HepG2 (cell line): ENCODE data around the gene SDCCAG8. TPM values are rescaled to one million over a fixed set of nuclear protein-coding genes. Genes with fewer than 3 reads are reported as not detected.
A peak's percentile ranks its signal among the peaks of the same experiment; 100 is the strongest.

Experiments
- ATAC-seq: fragments of 200-7000 bp; cut with Tn5 transposase; 3 replicates; pipeline ENCODE4 v1.9.1; 2020; ENCODE audit warnings: mild to moderate bottlenecking, moderate library complexity
- BruUV-seq: library from RNA; stranded (reverse); fragments of 400-500 nt; replicated peaks from 2 replicates; lab custom pipeline; 2021; lab: Mats Ljungman, UMichigan
- CTCF ChIA-PET: fragments of 300-600 bp; formaldehyde crosslinking; extraction: SDS; loops from one replicate; lab custom pipeline; 2021; ENCODE audit warnings: low total read pairs, inconsistent platforms, low intra/inter-chr PET ratio; lab: Yijun Ruan, JAX
- POLR2A ChIA-PET: fragments of 350-600 bp; sonication (Branson Sonifier 250); formaldehyde crosslinking; loops from one replicate; lab custom pipeline; 2020; ENCODE audit warnings: antibody characterized with exemption, inconsistent platforms; lab: Yijun Ruan, JAX
- DNase-seq: peaks from one replicate; pipeline ENCODE4 v3.0.0-alpha.2; 2015; ENCODE audit warnings: low spot score
- FAIRE-seq: peaks from 3 replicates; lab custom pipeline; 2011; peaks lifted over from hg19 to GRCh38; lab: Jason Lieb, UNC
- H2AFZ ChIP-seq: one replicate; pipeline ENCODE4 v1.6.1; 2011; ENCODE audit warnings: low read length, inconsistent platforms
- H3K27ac ChIP-seq: fragments of 300-600 bp; 3 replicates; pipeline ENCODE4 v1.8.0; 2011; ENCODE audit warnings: mixed run types, mild to moderate bottlenecking, mixed read lengths, low read length, inconsistent platforms; ENCODE audit not compliant: insufficient read depth; ENCODE audit errors: extremely low read length
- H3K27me3 ChIP-seq, 2 experiments: fragments of 200-600 bp in 1 of 2; 2 replicates in 1 of 2; 3 replicates in 1 of 2; pipeline versions ENCODE4 v1.6.0 to v1.8.0; 2011; ENCODE audit warnings: low read length in 2 of 2, mild to moderate bottlenecking in 2 of 2, moderate library complexity in 2 of 2, inconsistent platforms in 1 of 2; ENCODE audit not compliant: insufficient read depth in 2 of 2, control insufficient read depth in 1 of 2
- H3K36me3 ChIP-seq, 2 experiments: fragments of 200-600 bp in 1 of 2; replicated peaks in 1 of 2; 2 replicates in 1 of 2; 3 replicates in 1 of 2; pipeline versions ENCODE4 v1.5.1 to v1.8.0; 2011; ENCODE audit warnings: low read length in 2 of 2, inconsistent platforms in 1 of 2; ENCODE audit not compliant: insufficient read depth in 2 of 2, control insufficient read depth in 1 of 2
- H3K4me1 ChIP-seq: 2 replicates; pipeline ENCODE4 v1.5.1; 2012; ENCODE audit warnings: low read length, inconsistent platforms; ENCODE audit not compliant: insufficient read depth
- H3K4me2 ChIP-seq: 2 replicates; pipeline ENCODE4 v1.6.0; 2011; ENCODE audit warnings: low read depth, low read length, inconsistent platforms
- H3K4me3 ChIP-seq, 3 experiments: fragments of 200-600 bp in 1 of 3; sonication (generic), shearing (Covaris generic) in 1 of 3; replicated peaks in 1 of 3; 2 replicates each; pipeline ENCODE4 v1.5.1; 2011 to 2016; ENCODE audit warnings: low read length in 3 of 3, inconsistent platforms in 2 of 3, low read depth in 2 of 3, mild to moderate bottlenecking in 2 of 3, control low read depth in 1 of 3, mixed read lengths in 1 of 3; ENCODE audit not compliant: insufficient read depth in 1 of 3
- H3K79me2 ChIP-seq: one replicate; pipeline ENCODE4 v1.6.1; 2011; ENCODE audit warnings: low read length, inconsistent platforms; ENCODE audit not compliant: insufficient read depth
- H3K9ac ChIP-seq: 2 replicates; pipeline ENCODE4 v1.6.0; 2011; ENCODE audit warnings: mild to moderate bottlenecking, low read depth, low read length, inconsistent platforms; ENCODE audit not compliant: insufficient read depth
- H3K9me3 ChIP-seq: 2 replicates; pipeline ENCODE4 v1.5.1; 2012; ENCODE audit warnings: mild to moderate bottlenecking, low read length
- H4K20me1 ChIP-seq: 2 replicates; pipeline ENCODE4 v1.6.0; 2011; ENCODE audit warnings: inconsistent platforms, mild to moderate bottlenecking, low read length, moderate library complexity; ENCODE audit not compliant: insufficient read depth
- BATF2 ChIP-seq: sonication (generic); formaldehyde crosslinking; IDR thresholded peaks from 2 replicates; pipeline ENCODE4 v1.8.0; 2022; ENCODE audit warnings: mild to moderate bottlenecking, missing genetic modification reagents, moderate library complexity
- BHLHE40 ChIP-seq: IDR thresholded peaks from 2 replicates; pipeline ENCODE4 v1.6.1; 2011; ENCODE audit warnings: low read length, improper control_type of control experiment
- CEBPG ChIP-seq: IDR thresholded peaks from 2 replicates; pipeline ENCODE4 v1.6.1; 2016
- FLYWCH1 ChIP-seq: sonication (generic); formaldehyde crosslinking; IDR thresholded peaks from 2 replicates; pipeline ENCODE4 v1.8.1; 2023; ENCODE audit warnings: mild to moderate bottlenecking, missing genetic modification reagents
- HBP1 ChIP-seq: IDR thresholded peaks from 2 replicates; pipeline ENCODE4 v1.6.1; 2016; ENCODE audit warnings: low read depth, control low read depth
- TEAD3 ChIP-seq: optimal IDR thresholded peaks from 2 replicates; pipeline ENCODE3; 2016; ENCODE audit warnings: borderline replicate concordance
- ZNF3 ChIP-seq: IDR thresholded peaks from 2 replicates; pipeline ENCODE4 v1.7.0; 2017; ENCODE audit warnings: inconsistent platforms
- ZNF546 ChIP-seq: sonication (generic); formaldehyde crosslinking; conservative IDR thresholded peaks from 2 replicates; pipeline ENCODE4 v1.8.1; 2023; ENCODE audit warnings: mild to moderate bottlenecking, missing genetic modification reagents
- ZNF609 ChIP-seq: sonication (generic); formaldehyde crosslinking; IDR thresholded peaks from 2 replicates; pipeline ENCODE4 v1.4.0; 2020; ENCODE audit warnings: mild to moderate bottlenecking, missing genetic modification reagents, borderline replicate concordance
- ZZZ3 ChIP-seq: sonication (generic); formaldehyde crosslinking; IDR thresholded peaks from 2 replicates; pipeline ENCODE4 v1.4.0; 2020; ENCODE audit warnings: missing genetic modification reagents, mild to moderate bottlenecking, borderline replicate concordance
- WGBS: methylation state at CpG from one replicate; pipeline ENCODE4 v1.1.6; 2017; ENCODE audit warnings: low lambda C conversion rate; 5-methylcytosine and 5-hydroxymethylcytosine counted together
- in situ Hi-C: cut with HindIII; loops from 2 replicates; pipeline ENCODE4 v1.10.0; 2017; ENCODE audit warnings: low pct_unique_long_range_greater_than_20kb; ENCODE audit not compliant: extremely low pct_ligation_motif_present
- intact Hi-C: fragments of 100-400 bp; cut with micrococcal nuclease; formaldehyde crosslinking; loops from one replicate; pipeline ENCODE4 v1.10.0; 2022; ENCODE audit not compliant: unreplicated experiment
- polyA plus RNA-seq, 8 experiments: library from polyadenylated mRNA; depleted of rRNA in 3 of 8; stranded (reverse) in 7 of 8; unstranded in 1 of 8; fragments of >200 nt; fragmentation: Illumina TruSeq in 4 of 8; extraction: Trizol in 4 of 8; gene quantifications; 2 replicates each; pipeline versions ENCODE4 v1.2.1 to v1.2.3, GENCODE V29; 2011 to 2016; ENCODE audit warnings: low read depth in 4 of 8, missing spikeins in 1 of 8, mixed read lengths in 1 of 8; ENCODE audit not compliant: insufficient read depth in 1 of 8
- total RNA-seq, 5 experiments: library from RNA; depleted of rRNA; stranded (reverse); fragments of >200 nt; fragmentation: Illumina TruSeq; extraction: Trizol; gene quantifications; 2 replicates each; pipeline ENCODE4 v1.2.3, GENCODE V29; 2016; ENCODE audit warnings: low read depth in 1 of 5

SDCCAG8 gene
- total and polyA plus RNA-seq, 2 of the 13 experiments (the other 11 are each of a cell fraction or from before 2014, with no cell fraction given) = 9.5 to 13.4 TPM

GRCh38 chr1:243514927-243515326, 259.1 kb downstream of the SDCCAG8 start:
- no peaks in the 10 kb centered on the region for H4K20me1 ChIP-seq
- H2AFZ ChIP-seq = no peak overlapping the region
- ATAC-seq (no peak), DNase-seq (no peak), FAIRE-seq (no peak)
- CTCF ChIA-PET = no interaction called here
- BruUV-seq = no TSS peak
- no peaks in the 10 kb centered on the region for H3K4me1 ChIP-seq
- no peak for TF ChIP-seq ZNF3
- TF ChIP-seq ZNF609 (CRISPR knock-in tag) = no peak
- no peak overlapping the region for H3K4me3 ChIP-seq
- H3K36me3 ChIP-seq = no peaks in the 10 kb centered on the region
- intact Hi-C loops = no loop called here
- H3K27me3 ChIP-seq = no peaks in the 10 kb centered on the region
- POLR2A ChIA-PET = no interaction called here
- in situ Hi-C loops = no loop called here
- no peaks in the 10 kb centered on the region for H3K79me2 ChIP-seq
- H3K27ac ChIP-seq = no peak overlapping the region
- H3K9me3 ChIP-seq = no peaks in the 10 kb centered on the region
- no peak overlapping the region for H3K9ac ChIP-seq
- H3K4me2 ChIP-seq = no peak overlapping the region
- WGBS = 14% methylated on average over 1 of the region's 1 CpG

GRCh38 chr1:243520831-243521230, 265.0 kb downstream of the SDCCAG8 start:
- H4K20me1 ChIP-seq = no peaks in the 10 kb centered on the region
- no peak overlapping the region for H3K27ac ChIP-seq
- no peaks in the 10 kb centered on the region for H3K9me3 ChIP-seq
- ATAC-seq = no peak
- intact Hi-C loops (no loop called here), in situ Hi-C loops (no loop called here)
- POLR2A ChIA-PET = no interaction called here
- no peak for FAIRE-seq
- H3K27me3 ChIP-seq = no peaks in the 10 kb centered on the region
- H3K4me2 ChIP-seq = no peak overlapping the region
- DNase-seq = peak; percentile 13
- TF ChIP-seq TEAD3 (CRISPR knock-in tag) (peak; percentile 36), CEBPG (CRISPR knock-in tag) (no peak), ZNF546 (CRISPR knock-in tag) (no peak), BATF2 (CRISPR knock-in tag) (no peak), ZZZ3 (CRISPR knock-in tag) (no peak), FLYWCH1 (no peak), BHLHE40 (0 out of 2 replicates have a peak, but pooled peaks have one; percentile 17), HBP1 (CRISPR knock-in tag) (no peak)
- no peak overlapping the region for H3K4me3 ChIP-seq
- BruUV-seq = no TSS peak
- H3K9ac ChIP-seq = no peak overlapping the region
- CTCF ChIA-PET = no interaction called here
- H3K79me2 ChIP-seq = no peaks in the 10 kb centered on the region
- H3K36me3 ChIP-seq = no peaks in the 10 kb centered on the region
- H2AFZ ChIP-seq = no peak overlapping the region
- WGBS = 11% methylated on average over 1 of the region's 1 CpG
- H3K4me1 ChIP-seq = peaks cover 9% of the 10 kb centered on the region; the same call in 1 of the 2 replicates
